IMR-90 (cell line): ENCODE data around the gene KRTAP5-3.

Experiments
- BHLHE40 ChIP-seq: fragments of 150-350 bp; IDR thresholded peaks from 2 replicates; pipeline ENCODE4 v1.6.1; 2016; ENCODE audit warnings: mild to moderate bottlenecking, low read depth, low read length
- CEBPB ChIP-seq: IDR thresholded peaks from 2 replicates; pipeline ENCODE4 v1.6.1; 2012; ENCODE audit warnings: low read depth, low read length, improper control_type of control experiment
- CHD1 ChIP-seq: IDR thresholded peaks from 2 replicates; pipeline ENCODE4 v1.6.1; 2012; ENCODE audit warnings: low read depth, low read length, improper control_type of control experiment
- MAFK ChIP-seq: IDR thresholded peaks from 2 replicates; pipeline ENCODE4 v1.6.1; 2012; ENCODE audit warnings: low read depth, low read length, improper control_type of control experiment
- POLR2A ChIP-seq: IDR thresholded peaks from 2 replicates; pipeline ENCODE4 v1.6.1; 2012; ENCODE audit warnings: mild to moderate bottlenecking, low read depth, low read length
- RAD21 ChIP-seq: IDR thresholded peaks from 2 replicates; pipeline ENCODE4 v1.6.1; 2012; ENCODE audit warnings: low read length, improper control_type of control experiment
- RCOR1 ChIP-seq: IDR thresholded peaks from 2 replicates; pipeline ENCODE4 v1.6.1; 2012; ENCODE audit warnings: mild to moderate bottlenecking, low read length, improper control_type of control experiment; ENCODE audit not compliant: insufficient replicate concordance
- TF ChIP-seq, protein P1 (sequence below): conservative IDR thresholded peaks from 2 replicates; pipeline ENCODE4 v1.5.1; 2012; ENCODE audit warnings: mild to moderate bottlenecking, low read depth, low read length, improper control_type of control experiment
- TF ChIP-seq, protein P2 (sequence below): fragments of 150-350 bp; IDR thresholded peaks from 2 replicates; pipeline ENCODE4 v1.6.1; 2016; ENCODE audit warnings: low read depth, mild to moderate bottlenecking, low read length, moderate library complexity, borderline replicate concordance
- TF ChIP-seq, protein P3 (sequence below): fragments of 150-350 bp; IDR thresholded peaks from 2 replicates; pipeline ENCODE4 v1.6.1; 2017; ENCODE audit warnings: mild to moderate bottlenecking, antibody characterized with exemption, low read length, low read depth

DNA sequence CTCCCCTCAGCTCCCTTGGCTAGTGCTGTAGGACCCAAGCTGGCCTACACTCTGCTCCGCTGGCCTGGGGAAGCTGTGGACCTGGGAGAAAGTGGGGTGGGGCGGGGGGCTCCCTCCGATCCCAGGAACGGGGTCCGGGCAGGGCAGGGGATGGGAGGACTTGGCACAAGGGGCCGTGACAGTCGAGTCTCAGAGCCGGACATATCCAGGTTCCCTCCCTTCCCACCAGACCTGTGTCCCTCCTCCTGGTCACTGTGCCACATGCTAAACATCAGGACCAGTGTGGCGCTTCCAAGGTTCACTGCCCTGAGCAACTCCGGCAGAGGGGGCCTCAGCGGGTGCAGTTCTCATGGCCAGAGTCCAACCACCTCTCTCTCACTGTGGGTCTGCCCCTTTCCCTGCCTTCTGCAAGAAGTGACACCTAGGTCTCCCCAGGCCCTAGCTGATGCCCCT is 38.2 kb downstream of the KRTAP5-3 start:
- no peak for TF ChIP-seq POLR2A
- TF ChIP-seq, protein P1, sequence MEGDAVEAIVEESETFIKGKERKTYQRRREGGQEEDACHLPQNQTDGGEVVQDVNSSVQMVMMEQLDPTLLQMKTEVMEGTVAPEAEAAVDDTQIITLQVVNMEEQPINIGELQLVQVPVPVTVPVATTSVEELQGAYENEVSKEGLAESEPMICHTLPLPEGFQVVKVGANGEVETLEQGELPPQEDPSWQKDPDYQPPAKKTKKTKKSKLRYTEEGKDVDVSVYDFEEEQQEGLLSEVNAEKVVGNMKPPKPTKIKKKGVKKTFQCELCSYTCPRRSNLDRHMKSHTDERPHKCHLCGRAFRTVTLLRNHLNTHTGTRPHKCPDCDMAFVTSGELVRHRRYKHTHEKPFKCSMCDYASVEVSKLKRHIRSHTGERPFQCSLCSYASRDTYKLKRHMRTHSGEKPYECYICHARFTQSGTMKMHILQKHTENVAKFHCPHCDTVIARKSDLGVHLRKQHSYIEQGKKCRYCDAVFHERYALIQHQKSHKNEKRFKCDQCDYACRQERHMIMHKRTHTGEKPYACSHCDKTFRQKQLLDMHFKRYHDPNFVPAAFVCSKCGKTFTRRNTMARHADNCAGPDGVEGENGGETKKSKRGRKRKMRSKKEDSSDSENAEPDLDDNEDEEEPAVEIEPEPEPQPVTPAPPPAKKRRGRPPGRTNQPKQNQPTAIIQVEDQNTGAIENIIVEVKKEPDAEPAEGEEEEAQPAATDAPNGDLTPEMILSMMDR = no peak
- TF ChIP-seq RCOR1 = no peak
- TF ChIP-seq, protein P2, sequence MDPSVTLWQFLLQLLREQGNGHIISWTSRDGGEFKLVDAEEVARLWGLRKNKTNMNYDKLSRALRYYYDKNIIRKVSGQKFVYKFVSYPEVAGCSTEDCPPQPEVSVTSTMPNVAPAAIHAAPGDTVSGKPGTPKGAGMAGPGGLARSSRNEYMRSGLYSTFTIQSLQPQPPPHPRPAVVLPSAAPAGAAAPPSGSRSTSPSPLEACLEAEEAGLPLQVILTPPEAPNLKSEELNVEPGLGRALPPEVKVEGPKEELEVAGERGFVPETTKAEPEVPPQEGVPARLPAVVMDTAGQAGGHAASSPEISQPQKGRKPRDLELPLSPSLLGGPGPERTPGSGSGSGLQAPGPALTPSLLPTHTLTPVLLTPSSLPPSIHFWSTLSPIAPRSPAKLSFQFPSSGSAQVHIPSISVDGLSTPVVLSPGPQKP = no peak
- TF ChIP-seq, protein P3, sequence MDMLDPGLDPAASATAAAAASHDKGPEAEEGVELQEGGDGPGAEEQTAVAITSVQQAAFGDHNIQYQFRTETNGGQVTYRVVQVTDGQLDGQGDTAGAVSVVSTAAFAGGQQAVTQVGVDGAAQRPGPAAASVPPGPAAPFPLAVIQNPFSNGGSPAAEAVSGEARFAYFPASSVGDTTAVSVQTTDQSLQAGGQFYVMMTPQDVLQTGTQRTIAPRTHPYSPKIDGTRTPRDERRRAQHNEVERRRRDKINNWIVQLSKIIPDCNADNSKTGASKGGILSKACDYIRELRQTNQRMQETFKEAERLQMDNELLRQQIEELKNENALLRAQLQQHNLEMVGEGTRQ = no peak
- TF ChIP-seq BHLHE40 = no peak
- TF ChIP-seq MAFK = no peak
- no peak for TF ChIP-seq CEBPB
- TF ChIP-seq RAD21 = no peak
- no peak for TF ChIP-seq CHD1
